ENCODE results near the gene TRPC4. TPM values are rescaled to one million over a fixed set of nuclear protein-coding genes. Genes with fewer than 3 reads are reported as not detected.

The TRPC4 gene
- total RNA-seq, 1 experiment from 2014 or later: 19.0 TPM

DNA sequence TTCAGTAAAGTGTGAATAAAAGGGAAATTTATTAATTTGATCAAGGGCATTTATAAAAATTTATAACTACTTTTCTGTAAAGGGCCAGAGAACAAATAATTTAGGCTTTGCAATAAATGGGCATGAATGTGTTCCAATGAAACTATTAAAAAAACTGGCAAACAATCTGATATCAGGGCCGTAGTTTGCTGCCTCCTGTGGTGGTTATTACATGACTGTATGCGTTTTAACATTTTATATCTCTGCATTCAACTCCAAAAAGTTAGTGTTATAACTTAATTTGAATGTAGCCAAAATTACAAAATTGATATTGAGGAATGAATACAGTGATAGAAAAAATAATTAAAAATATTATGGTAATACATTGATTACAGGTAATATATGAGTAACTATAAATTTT lies 190.5 kb downstream of the TRPC4 start:
- no peaks in the 10 kb centered on the region for H3K27me3 ChIP-seq (ENCODE audit: insufficient read depth, low read length)
- no peak overlapping the region for H4K8ac ChIP-seq (replicated peaks; ENCODE audit: insufficient read length, low read depth, low read length)
- Mint-ChIP-seq H3K27ac (no peak overlapping the region), H3K4me3 (no peak overlapping the region), H3K36me3 (ENCODE audit: insufficient read depth in 1 of 3, low read depth in 3 of 3) (0 out of 7 replicates have a peak, but pooled peaks cover 0 to 3% (median 0%) of the 10 kb centered on the region in 3 experiments), H3K4me1 (peaks cover 7 to 14% of the 10 kb centered on the region in 2 experiments), H3K9me3 (no peaks in the 10 kb centered on the region), H3K27me3 (ENCODE audit: low read depth) (no peaks in the 10 kb centered on the region)
- no peak overlapping the region for H2BK12ac ChIP-seq (ENCODE audit: insufficient read length, low read depth, low read length)
- H3K4me1 ChIP-seq (ENCODE audit: insufficient read depth, low read length): no peaks in the 10 kb centered on the region
- H3K79me1 ChIP-seq (ENCODE audit: insufficient read depth, low read depth, low read length, poor library complexity, severe bottlenecking): no peaks in the 10 kb centered on the region
- no CpG with 5 or more reads among the region's 2 CpGs for WGBS (ENCODE audit: extremely low coverage, insufficient read length, low lambda C conversion rate)
- no peak for TF ChIP-seq CTCF (conservative IDR thresholded peaks at IDR 0.05)
- no peak overlapping the region for H3K18ac ChIP-seq (ENCODE audit: insufficient read length, low read depth, low read length)
- H3K23ac ChIP-seq (ENCODE audit: insufficient read length, low read depth, low read length): no peak overlapping the region
- no peak overlapping the region for H2AFZ ChIP-seq (ENCODE audit: low read length)
- H2BK20ac ChIP-seq (ENCODE audit: low read depth, low read length, poor library complexity, severe bottlenecking): no peak overlapping the region
- H3K4ac ChIP-seq (ENCODE audit: low read depth, low read length): no peak overlapping the region
- no peak overlapping the region for H3K4me2 ChIP-seq (ENCODE audit: insufficient read depth, insufficient read length, low read length)
- H3K9ac ChIP-seq (ENCODE audit: extremely low read depth, insufficient read length, low read length): no peak overlapping the region
- no peak overlapping the region for H3K56ac ChIP-seq (ENCODE audit: insufficient read length, low read depth, low read length)
- no peak overlapping the region for H3K27ac ChIP-seq (ENCODE audit: insufficient read length, low read depth, low read length)
- H2AK5ac ChIP-seq (ENCODE audit: insufficient read length, low read length): no peak overlapping the region
- no peak overlapping the region for H4K91ac ChIP-seq (ENCODE audit: insufficient read length, low read depth, low read length)
- H4K20me1 ChIP-seq (ENCODE audit: control insufficient read depth, insufficient read depth, insufficient read length): no peaks in the 10 kb centered on the region
- no peak for DNase-seq
- H3K9me3 ChIP-seq (ENCODE audit: control insufficient read depth, low read depth, low read length): no peaks in the 10 kb centered on the region
- H3K23me2 ChIP-seq (ENCODE audit: insufficient read length, low read depth, low read length, poor library complexity, severe bottlenecking): no peaks in the 10 kb centered on the region
- no peak overlapping the region for H2BK5ac ChIP-seq (ENCODE audit: insufficient read length, low read length)
- no peak overlapping the region for H4K5ac ChIP-seq (ENCODE audit: insufficient read length, low read depth, low read length)
- no peak overlapping the region for H2BK120ac ChIP-seq (ENCODE audit: low read depth, low read length, poor library complexity, severe bottlenecking)
- H2BK15ac ChIP-seq (ENCODE audit: low read depth, low read length): no peak overlapping the region
- no peak overlapping the region for H3K14ac ChIP-seq (ENCODE audit: insufficient read depth, low read length)
- H3T11ph ChIP-seq (ENCODE audit: low read length): no peak overlapping the region
- no peaks in the 10 kb centered on the region for H3K79me2 ChIP-seq (ENCODE audit: insufficient read depth, low read length)

Measured in H9 (cell line).